Activated naive CD4-positive, alpha-beta T cell treated with anti-CD3 and anti-CD28 coated beads, Interleukin-2, amount 10 ng/mL, durations not matched to agents 7 days and 5 days (primary cell): Measurements from ENCODE around the gene GREM1.

Experiments used
- CTCF ChIA-PET: fragments of 350-600 bp; sonication (Branson Sonifier 250); formaldehyde crosslinking; loops from one replicate; lab custom pipeline; 2021; ENCODE audit warnings: antibody characterized with exemption; lab: Charles Lee
- DNase-seq: peaks from one replicate; pipeline ENCODE4 v3.0.0-alpha.2; 2020
- H3K27ac Mint-ChIP-seq: one replicate; pipeline ENCODE4 v1.8.0; 2021; ENCODE audit warnings: mild to moderate bottlenecking, moderate library complexity, mixed read lengths
- H3K27me3 Mint-ChIP-seq: one replicate; pipeline ENCODE4 v1.8.0; 2021; ENCODE audit warnings: mild to moderate bottlenecking, mixed read lengths
- H3K36me3 Mint-ChIP-seq: one replicate; pipeline ENCODE4 v1.8.0; 2021; ENCODE audit warnings: mixed read lengths
- H3K4me1 Mint-ChIP-seq: one replicate; pipeline ENCODE4 v1.8.0; 2021; ENCODE audit warnings: mixed read lengths
- H3K4me3 Mint-ChIP-seq: one replicate; pipeline ENCODE4 v1.8.0; 2021; ENCODE audit warnings: mild to moderate bottlenecking, moderate library complexity, mixed read lengths
- H3K9me3 Mint-ChIP-seq: one replicate; pipeline ENCODE4 v1.8.0; 2021; ENCODE audit warnings: mixed read lengths

The GREM1 gene

GRCh38 chr15:32766101-32766500, 48.3 kb downstream of the GREM1 start:
- Mint-ChIP-seq H3K36me3 (no peaks in the 10 kb centered on the region), H3K27me3 (no peaks in the 10 kb centered on the region), H3K9me3 (no peaks in the 10 kb centered on the region), H3K27ac (no peak overlapping the region), H3K4me3 (no peak overlapping the region), H3K4me1 (no peaks in the 10 kb centered on the region)
- DNase-seq: no peak
- CTCF ChIA-PET: no interaction called here

- Mint-ChIP-seq H3K36me3 (no peaks in the 10 kb centered on the region), H3K27ac (no peak overlapping the region), H3K27me3 (no peaks in the 10 kb centered on the region), H3K4me3 (no peak overlapping the region), H3K9me3 (no peaks in the 10 kb centered on the region), H3K4me1 (no peaks in the 10 kb centered on the region)
- CTCF ChIA-PET: no interaction called here
- no peak for DNase-seq
Observed at GRCh38 chr15:32767236-32767635, 49.4 kb downstream of the GREM1 start.

DNA sequence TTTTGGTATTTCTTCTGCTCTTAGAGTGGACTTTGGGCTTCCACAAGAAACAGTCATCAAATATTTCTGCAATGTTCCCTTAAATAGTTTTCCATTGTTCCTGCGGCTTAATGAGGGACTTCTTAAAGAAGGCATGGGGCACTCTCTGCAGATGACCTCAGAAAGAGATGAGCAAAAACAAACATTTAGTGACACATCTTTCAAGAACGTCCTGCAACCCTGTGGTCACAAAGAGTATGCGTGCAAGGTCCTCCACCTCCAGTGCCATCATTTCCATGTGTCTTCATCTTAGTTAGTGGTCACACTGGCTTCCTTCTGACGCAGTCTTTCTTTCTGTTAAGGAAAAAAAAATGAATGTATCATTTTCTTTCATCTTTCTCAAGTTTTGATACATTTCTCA, 56.2 kb downstream of the GREM1 start:
- no peaks in the 10 kb centered on the region for H3K9me3 Mint-ChIP-seq
- no peaks in the 10 kb centered on the region for H3K27me3 Mint-ChIP-seq
- H3K4me1 Mint-ChIP-seq: no peaks in the 10 kb centered on the region
- no peak overlapping the region for H3K27ac Mint-ChIP-seq
- H3K4me3 Mint-ChIP-seq: no peak overlapping the region
- CTCF ChIA-PET: no interaction called here
- no peak for DNase-seq
- H3K36me3 Mint-ChIP-seq: no peaks in the 10 kb centered on the region

DNA sequence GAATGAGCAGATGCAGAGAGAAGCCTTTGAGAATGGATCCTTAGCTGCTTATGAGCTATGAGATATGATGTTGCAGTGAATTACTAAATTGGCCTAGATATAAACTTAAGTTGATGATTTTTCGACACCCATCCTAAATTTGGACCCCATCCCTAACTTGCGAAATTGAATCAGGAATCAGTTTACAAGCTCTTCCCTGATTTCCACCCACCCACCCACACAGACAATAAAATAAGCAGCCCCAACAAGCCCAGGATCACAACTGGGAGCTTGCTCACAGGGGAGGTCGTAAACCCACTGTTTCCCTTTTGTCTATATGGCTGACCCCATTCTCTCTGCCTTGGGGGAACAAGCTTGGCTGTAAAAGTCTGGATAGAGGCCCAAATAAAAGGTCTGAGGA, 57.3 kb downstream of the GREM1 start:
- H3K4me3 Mint-ChIP-seq: no peak overlapping the region
- H3K27me3 Mint-ChIP-seq: no peaks in the 10 kb centered on the region
- H3K9me3 Mint-ChIP-seq: no peaks in the 10 kb centered on the region
- H3K36me3 Mint-ChIP-seq: no peaks in the 10 kb centered on the region
- no peak overlapping the region for H3K27ac Mint-ChIP-seq
- no peak for DNase-seq
- H3K4me1 Mint-ChIP-seq: no peaks in the 10 kb centered on the region
- CTCF ChIA-PET: interaction anchor here (0.7 kb wide), 1 partner anchor 189 kb away, joined by 3 read pairs; no protein-coding TSS in a partner anchor

- Mint-ChIP-seq H3K4me3 (no peak overlapping the region), H3K27ac (no peak overlapping the region), H3K4me1 (no peaks in the 10 kb centered on the region), H3K27me3 (peaks cover 3% of the 10 kb centered on the region), H3K9me3 (no peaks in the 10 kb centered on the region), H3K36me3 (no peaks in the 10 kb centered on the region)
- no peak for DNase-seq
- CTCF ChIA-PET: no interaction called here
Observed at GRCh38 chr15:32778391-32779176, 60.8 kb downstream of the GREM1 start.

DNA sequence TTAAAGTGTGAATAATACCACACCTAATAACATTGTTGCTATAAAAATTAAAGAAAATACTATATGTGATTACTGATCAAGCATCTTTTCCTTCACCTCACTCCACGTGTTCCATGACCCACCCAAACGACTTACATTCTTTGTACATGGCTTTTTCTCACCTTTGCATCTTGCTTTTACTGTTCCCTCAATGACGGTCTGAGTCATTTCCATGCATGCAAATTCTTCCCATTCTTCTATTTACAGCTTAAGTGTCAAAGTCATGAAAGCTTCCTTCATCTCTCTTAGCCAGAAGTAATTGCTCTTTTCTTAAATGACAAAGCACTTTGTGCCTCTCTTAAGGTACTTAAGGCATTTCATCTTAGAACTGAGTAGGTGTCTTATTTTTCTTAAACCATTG, 64.0 kb downstream of the GREM1 start:
- Mint-ChIP-seq H3K4me1 (no peaks in the 10 kb centered on the region), H3K4me3 (no peak overlapping the region), H3K36me3 (no peaks in the 10 kb centered on the region), H3K27ac (no peak overlapping the region), H3K27me3 (peaks cover 8% of the 10 kb centered on the region), H3K9me3 (no peaks in the 10 kb centered on the region)
- CTCF ChIA-PET: no interaction called here
- no peak for DNase-seq

DNA sequence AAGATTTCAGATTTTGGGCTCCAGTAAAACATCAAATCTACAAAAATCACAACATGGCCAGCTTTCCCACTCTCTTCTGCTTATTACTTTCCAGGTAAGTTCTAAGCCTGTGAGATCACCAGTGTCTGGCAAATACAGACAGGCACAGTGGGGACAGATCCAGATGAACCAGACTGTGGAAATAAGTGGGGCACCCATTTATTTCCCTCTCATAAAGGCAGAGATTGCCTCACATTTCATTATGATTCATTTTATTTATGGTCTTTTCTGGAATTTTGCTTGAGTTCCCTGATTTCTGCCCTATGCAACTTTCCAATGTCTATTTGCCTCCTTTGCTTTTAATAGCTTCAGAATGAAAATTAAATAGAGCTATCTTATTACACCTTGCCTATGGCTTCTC, 66.8 kb downstream of the GREM1 start:
- DNase-seq: no peak

DNA sequence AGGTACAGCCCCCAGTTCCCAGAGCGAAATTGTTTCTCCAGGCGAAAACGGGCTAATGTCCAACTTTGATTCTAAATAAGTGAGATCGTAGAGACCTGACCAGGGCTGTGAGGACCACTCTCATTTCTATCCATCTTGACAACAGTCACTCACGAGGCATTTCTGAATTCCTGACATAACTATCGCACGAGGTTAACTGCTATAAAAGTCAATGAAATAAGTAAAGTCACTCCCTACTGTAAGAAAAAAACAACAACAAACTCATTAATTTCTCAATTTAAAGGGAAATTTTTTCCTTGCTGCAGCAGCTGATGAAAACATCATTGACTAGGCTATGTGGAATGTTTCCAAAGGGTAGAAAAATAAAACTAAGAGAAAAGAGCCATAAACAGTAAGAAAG, 69.1 kb downstream of the GREM1 start:
- no peaks in the 10 kb centered on the region for H3K36me3 Mint-ChIP-seq
- DNase-seq: no peak
- CTCF ChIA-PET: no interaction called here
- no peaks in the 10 kb centered on the region for H3K9me3 Mint-ChIP-seq
- H3K4me1 Mint-ChIP-seq: no peaks in the 10 kb centered on the region
- H3K27me3 Mint-ChIP-seq: peaks cover 8% of the 10 kb centered on the region
- H3K4me3 Mint-ChIP-seq: no peak overlapping the region
- no peak overlapping the region for H3K27ac Mint-ChIP-seq

More for the DNA sequence above, 66.8 kb downstream of the GREM1 start:
- H3K27me3 Mint-ChIP-seq: peaks cover 8% of the 10 kb centered on the region
- no peak overlapping the region for H3K4me3 Mint-ChIP-seq
- H3K9me3 Mint-ChIP-seq: no peaks in the 10 kb centered on the region
- no peaks in the 10 kb centered on the region for H3K4me1 Mint-ChIP-seq
- H3K27ac Mint-ChIP-seq: no peak overlapping the region
- H3K36me3 Mint-ChIP-seq: no peaks in the 10 kb centered on the region
- CTCF ChIA-PET: no interaction called here

DNA sequence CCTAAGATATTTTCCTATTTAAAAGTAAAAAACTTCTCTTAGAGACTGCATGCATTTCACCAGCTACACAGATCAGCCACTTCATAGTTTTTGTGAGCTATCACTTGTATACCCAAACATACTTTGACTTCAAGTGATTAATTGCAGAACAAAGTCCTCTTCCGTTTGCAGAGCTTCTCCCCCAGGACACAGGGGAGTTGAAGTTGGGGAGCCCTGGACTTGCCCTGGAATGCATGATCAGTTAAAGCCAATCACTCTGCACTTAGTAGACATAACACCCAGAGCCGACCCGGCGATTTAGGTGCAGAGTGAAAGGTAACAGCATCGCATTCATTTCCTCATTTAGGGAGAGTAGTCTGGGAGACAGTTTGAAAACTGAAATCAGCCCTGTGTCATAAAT, 70.1 kb downstream of the GREM1 start:
- no peak overlapping the region for H3K27ac Mint-ChIP-seq
- no peaks in the 10 kb centered on the region for H3K9me3 Mint-ChIP-seq
- no peak overlapping the region for H3K4me3 Mint-ChIP-seq
- CTCF ChIA-PET: interaction anchor here (1.4 kb wide), 1 partner anchor 11 kb away, joined by 3 read pairs; no protein-coding TSS in a partner anchor
- no peaks in the 10 kb centered on the region for H3K4me1 Mint-ChIP-seq
- no peak for DNase-seq
- no peaks in the 10 kb centered on the region for H3K36me3 Mint-ChIP-seq
- peaks cover 8% of the 10 kb centered on the region for H3K27me3 Mint-ChIP-seq

DNA sequence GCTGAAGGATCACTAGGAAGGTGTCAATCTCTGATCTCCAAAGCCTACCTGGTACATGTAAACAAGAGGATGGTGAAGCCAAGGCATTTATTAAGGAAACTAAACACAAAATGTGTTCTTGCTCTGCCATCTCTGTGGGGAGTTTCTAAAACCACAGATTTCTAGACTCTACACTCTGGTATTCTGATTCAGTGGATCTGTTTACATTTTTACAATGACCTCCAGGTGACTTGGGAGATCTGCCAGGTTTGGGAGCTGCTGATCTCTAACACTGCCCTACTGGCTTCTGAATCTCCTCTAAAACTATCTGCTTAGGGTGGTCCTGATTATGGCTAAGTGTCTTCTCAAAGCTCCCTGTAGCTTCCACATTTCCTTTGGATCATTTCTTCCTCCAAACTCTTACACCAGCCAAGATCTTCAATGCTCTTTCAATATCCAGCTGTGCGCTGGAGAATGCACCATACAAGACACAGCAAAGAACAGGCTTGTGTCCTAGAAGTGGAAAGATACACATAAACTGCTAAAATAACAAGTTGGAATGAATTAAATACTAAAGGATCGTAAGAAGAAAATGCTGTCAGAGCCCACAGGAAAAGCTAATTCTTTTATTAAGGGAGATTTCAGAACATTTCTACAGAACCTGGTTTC, 72.7 kb downstream of the GREM1 start:
- CTCF ChIA-PET: no interaction called here

GRCh38 chr15:32792436-32792835, 74.6 kb downstream of the GREM1 start:
- CTCF ChIA-PET: no interaction called here
- H3K4me3 Mint-ChIP-seq: no peak overlapping the region
- no peak overlapping the region for H3K27ac Mint-ChIP-seq
- no peak for DNase-seq
- H3K27me3 Mint-ChIP-seq: peaks cover 4% of the 10 kb centered on the region
- H3K9me3 Mint-ChIP-seq: no peaks in the 10 kb centered on the region
- H3K4me1 Mint-ChIP-seq: no peaks in the 10 kb centered on the region
- no peaks in the 10 kb centered on the region for H3K36me3 Mint-ChIP-seq

More for the DNA sequence above, 72.7 kb downstream of the GREM1 start:
- Mint-ChIP-seq H3K4me1 (no peaks in the 10 kb centered on the region), H3K27me3 (no peaks in the 10 kb centered on the region), H3K9me3 (no peaks in the 10 kb centered on the region), H3K4me3 (no peak overlapping the region), H3K36me3 (no peaks in the 10 kb centered on the region), H3K27ac (no peak overlapping the region)
- no peak for DNase-seq
